ENCODE results near the gene RABGAP1L.
"Not testable (repeated sequence)": the region's sequence is repeated elsewhere in the genome, so short reads cannot be mapped to it uniquely, and the experiment has no call there.

RABGAP1L gene

DNA sequence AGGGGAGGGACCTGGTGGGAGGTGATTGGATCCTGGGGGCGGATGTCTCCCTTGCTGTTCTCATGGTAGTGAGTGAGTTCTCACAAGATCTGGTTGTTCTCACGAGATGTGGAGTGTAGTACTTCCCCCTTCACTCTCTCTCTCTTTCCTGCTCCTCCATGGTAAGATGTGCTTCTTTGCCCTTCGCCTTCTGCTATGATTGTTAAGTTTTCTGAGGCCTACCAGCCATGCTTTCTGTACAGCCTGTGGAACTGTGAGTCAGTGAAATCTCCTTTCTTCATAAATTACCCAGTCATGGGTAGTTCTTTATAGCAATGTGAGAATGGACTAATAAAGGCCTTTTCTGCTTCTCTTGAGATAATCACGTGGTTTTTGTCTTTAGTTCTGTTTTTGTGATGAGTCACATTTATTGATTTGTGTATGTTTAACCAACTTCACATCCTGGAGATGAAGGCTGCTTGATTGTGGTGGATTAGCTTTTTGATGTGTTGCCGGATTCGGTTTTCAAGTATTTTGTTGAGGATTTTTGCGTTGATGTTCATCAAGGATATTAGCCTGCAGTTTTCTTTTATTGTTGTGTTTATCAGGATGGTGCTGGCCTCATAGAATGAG lies 45.5 kb downstream of the RABGAP1L start:
- DNase-seq = no peak

GRCh38 chr1:174206148-174206836 lies 47.0 kb downstream of the RABGAP1L start:
- DNase-seq = no peak

DNA sequence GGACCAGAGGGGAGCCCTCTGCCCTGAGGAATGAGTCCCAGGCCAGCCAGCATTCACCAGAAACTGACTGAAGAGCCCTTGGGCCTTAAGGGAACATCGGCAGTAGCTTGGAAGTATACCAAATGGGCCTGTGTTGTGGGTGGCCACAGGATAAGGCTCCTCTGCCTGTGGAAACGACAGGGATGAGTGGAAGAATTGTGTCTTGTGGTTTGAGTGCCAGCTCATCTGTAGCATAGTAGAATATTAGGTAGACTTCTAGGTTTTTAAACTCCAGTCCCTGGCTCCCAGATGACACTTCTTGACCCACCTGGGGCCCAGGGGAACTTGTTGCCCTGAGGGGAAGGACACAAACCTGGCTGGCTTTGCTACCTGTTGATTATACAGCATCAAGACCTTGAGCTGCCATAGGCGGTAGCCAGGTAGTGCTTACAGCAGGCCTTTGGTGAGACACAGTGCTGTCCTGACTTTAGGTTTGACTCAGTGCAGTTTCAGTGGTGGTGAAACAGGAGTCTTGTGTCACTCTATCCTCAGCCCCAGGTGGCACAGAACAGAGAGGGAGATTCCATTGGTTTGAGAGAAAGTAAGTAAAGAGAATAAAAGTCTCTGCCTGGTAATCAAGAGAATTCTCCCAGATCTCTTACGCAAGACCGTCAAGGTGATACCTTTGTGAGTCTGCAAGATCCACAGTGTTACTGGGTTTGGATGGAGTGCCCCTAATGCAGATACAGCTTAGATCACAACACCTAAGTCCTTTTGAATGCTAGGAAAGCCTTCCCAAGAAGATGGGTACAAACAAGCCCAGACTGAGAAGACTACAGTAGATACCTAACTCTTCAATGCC lies 50.2 kb downstream of the RABGAP1L start:
- no peak for DNase-seq

GRCh38 chr1:174211486-174211885 lies 52.2 kb downstream of the RABGAP1L start:
- no peak for DNase-seq

DNA sequence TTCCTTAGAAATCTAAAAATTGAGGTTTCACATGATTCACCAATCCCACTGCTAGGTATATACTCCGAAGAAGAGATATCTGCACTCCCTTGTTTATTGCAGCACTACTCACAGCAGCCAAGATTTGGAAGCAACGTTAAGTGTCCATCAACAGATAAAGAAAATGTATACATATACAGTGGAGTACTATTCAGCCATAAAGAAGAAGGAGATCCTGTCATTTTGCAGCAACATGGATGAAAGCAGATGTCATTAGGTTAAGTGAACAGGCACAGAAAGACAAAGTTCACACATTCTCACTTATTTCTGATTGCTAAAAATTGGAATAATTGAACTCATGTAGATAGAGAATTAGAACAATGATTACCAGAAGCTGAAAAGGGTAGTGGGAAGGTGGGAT lies 56.4 kb downstream of the RABGAP1L start:
- DNase-seq = no peak

- no peak for DNase-seq
These were observed 57.9 kb downstream of the RABGAP1L start for GRCh38 chr1:174217248-174217647.

DNA sequence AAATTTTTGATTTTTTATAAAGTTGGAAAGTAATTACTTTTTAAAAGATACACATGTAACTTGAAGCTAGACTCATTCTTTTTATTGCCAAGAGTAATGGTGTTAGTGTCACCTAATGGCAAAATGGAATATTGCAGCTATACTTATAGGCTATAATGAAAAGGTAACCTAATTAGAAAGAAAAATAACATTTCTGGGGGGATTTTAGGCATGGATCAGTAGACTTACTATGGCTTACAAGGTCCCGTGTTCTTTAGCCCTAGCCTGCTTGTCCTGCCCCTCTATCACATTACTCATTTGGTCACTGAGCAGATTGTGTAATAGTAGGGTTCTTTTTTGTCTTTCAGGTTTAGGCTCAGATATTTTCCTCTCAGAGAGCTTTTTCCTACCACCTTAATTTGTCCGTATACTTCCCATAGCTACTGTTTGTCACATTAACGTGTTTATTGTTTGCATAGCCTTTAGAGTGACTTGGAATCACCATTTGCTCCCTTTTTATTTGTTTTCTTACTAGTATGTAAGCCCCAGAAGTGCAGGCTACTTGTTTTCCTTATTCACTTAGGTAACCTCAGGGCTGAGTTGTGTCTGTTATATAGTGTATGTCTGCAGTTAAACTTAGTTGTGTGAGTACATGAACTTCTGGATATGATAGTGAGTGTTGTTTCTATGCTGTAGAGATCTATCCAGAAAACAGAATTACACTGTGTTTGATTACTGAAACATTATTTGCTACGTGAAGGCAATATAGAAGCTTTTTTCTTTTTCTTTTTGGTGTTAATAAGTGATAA lies 58.7 kb downstream of the RABGAP1L start:
- no peak for DNase-seq

GRCh38 chr1:174218983-174219382 lies 59.7 kb downstream of the RABGAP1L start:
- DNase-seq = no peak

- DNase-seq = no peak
These were observed 60.5 kb downstream of the RABGAP1L start for GRCh38 chr1:174219606-174220370.

DNA sequence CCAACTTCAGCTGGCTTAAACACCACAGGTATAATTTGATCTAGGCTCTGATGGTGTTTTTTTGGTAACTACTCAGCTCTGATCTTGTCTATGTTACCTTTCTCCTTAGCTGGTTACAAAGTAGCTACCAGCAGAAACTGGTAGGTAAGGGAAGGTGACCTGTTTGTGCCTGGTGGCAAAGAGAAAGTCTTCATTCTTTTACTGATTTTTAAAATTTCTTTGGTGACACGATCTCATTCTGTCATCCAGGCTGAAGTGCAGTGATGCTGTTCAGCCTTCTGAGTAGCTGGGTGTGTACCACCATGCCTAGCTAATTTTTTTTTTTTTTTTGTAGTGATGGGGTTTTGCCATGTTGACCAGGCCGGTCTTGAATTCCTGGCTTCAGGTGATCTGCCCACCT lies 62.4 kb downstream of the RABGAP1L start:
- DNase-seq = no peak

- no peak for DNase-seq
These were observed 63.0 kb downstream of the RABGAP1L start for GRCh38 chr1:174222166-174222949.

GRCh38 chr1:174224641-174225040 lies 65.3 kb downstream of the RABGAP1L start:
- DNase-seq = no peak

- no peak for DNase-seq
These were observed 66.3 kb downstream of the RABGAP1L start for GRCh38 chr1:174225499-174226204.

GRCh38 chr1:174230399-174230798 lies 71.1 kb downstream of the RABGAP1L start:
- DNase-seq = no peak

DNA sequence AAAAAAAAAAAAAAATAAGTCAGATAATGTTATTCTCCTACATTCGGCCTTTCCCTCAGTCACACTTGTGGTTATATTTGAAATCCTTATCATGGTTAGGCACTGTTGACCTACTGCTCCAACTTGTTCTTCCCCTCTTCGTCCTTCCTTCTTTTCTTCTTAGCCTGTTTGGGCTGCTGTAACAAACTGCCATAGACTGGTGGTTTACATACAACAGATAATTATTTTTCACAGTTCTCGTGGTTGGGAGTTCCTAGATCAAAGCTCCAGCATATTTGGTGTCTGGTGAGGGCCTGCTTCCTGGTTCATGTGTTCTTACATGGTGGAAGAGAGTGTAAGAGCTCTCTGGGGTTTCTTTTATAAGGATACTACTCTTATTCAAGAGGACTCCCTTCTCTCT lies 73.4 kb downstream of the RABGAP1L start:
- no peak for DNase-seq

DNA sequence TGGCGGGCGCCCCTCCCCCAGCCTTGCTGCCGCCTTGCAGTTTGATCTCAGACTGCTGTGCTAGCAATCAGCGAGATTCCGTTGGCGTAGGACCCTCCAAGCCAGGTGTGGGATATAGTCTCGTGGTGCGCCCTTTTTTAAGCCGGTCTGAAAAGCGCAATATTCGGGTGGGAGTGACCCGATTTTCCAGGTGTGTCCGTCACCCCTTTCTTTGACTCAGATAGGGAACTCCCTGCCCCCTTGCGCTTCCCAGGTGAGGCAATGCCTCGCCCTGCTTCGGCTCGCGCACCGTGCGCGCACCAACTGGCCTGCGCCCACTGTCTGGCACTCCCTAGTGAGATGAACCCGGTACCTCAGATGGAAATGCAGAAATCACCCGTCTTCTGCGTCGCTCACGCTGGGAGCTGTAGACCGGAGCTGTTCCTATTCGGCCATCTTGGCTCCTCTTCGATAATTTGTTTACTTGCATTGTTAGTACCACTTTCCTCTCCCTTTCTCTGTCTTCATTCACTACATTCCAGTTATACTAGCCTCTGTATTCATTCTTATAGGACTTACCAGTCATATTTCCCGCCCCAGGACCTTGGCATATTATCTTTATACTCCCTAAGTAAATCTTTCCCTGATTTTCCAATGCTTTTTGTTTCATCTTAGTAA lies 79.7 kb downstream of the RABGAP1L start:
- DNase-seq = not testable (repeated sequence)

- no peak for DNase-seq
These were observed 80.2 kb downstream of the RABGAP1L start for GRCh38 chr1:174239541-174239940.

DNA sequence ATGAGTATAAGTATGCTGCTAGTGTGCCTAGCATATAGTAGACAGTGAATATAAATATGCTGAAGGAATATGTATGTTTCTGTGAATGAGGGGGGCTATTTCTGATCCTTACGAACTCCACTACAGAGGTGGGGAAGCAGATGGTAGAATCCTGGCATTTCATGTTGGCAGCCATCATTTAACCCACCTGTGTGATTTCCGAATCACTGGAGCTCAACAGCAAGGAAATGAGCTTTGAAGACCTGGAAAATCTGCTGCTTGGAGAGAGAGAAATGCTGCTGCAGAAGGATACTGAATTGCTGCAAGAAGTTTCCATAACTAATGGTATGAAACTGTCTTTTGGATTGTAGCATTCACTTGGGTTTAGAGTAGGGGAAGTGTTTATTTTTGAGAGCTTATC lies 83.5 kb downstream of the RABGAP1L start:
- no peak for DNase-seq

- no peak for DNase-seq
These were observed 84.2 kb downstream of the RABGAP1L start for GRCh38 chr1:174243451-174244000.

- no peak for DNase-seq
These were observed 84.7 kb downstream of the RABGAP1L start for GRCh38 chr1:174244017-174244416.
